ENCODE data around the gene FBN1. TPM values are rescaled to one million over a fixed set of nuclear protein-coding genes. Genes with fewer than 3 reads are reported as not detected.

Gene FBN1
- total and polyA plus RNA-seq, 2 experiments from 2014 or later = 1.9 to 3.8 TPM

GRCh38 chr15:48579945-48580671, 65.4 kb downstream of the FBN1 start:
- Histone ChIP-seq H3K9me2 (ENCODE audit: insufficient read depth) (no peaks in the 10 kb centered on the region), H3K27me3 (ENCODE audit: insufficient read depth) (no peaks in the 10 kb centered on the region), H3K4me3 (no peak overlapping the region), H2AFZ (no peak overlapping the region), H3K4me2 (no peak overlapping the region), H3F3A (replicated peaks; ENCODE audit: low read depth) (no peaks in the 10 kb centered on the region), H3K27ac (ENCODE audit: low read depth) (no peak overlapping the region), H3K36me3 (ENCODE audit: insufficient read depth) (no peaks in the 10 kb centered on the region), H4K20me1 (replicated peaks; ENCODE audit: insufficient read depth) (no peaks in the 10 kb centered on the region), H3K4me1 (ENCODE audit: insufficient read depth) (no peaks in the 10 kb centered on the region), H3K79me2 (replicated peaks; ENCODE audit: insufficient read depth) (no peaks in the 10 kb centered on the region)
- TF ChIP-seq STAT1 (IDR thresholded peaks at IDR 0.05; ENCODE audit: unreplicated experiment) = no peak
- no peak for TF ChIP-seq ZNF331 (CRISPR knock-in tag; IDR thresholded peaks at IDR 0.05; ENCODE audit: low read depth)
- no peak for TF ChIP-seq ZNF462 (CRISPR knock-in tag; IDR thresholded peaks at IDR 0.05)
- no peak for TF ChIP-seq JUNB (IDR thresholded peaks at IDR 0.05; ENCODE audit: unreplicated experiment)
- no peak for TF ChIP-seq NANOG (IDR thresholded peaks at IDR 0.05; ENCODE audit: borderline replicate concordance)
- no peak for TF ChIP-seq ETS1 (IDR thresholded peaks at IDR 0.05)
- TF ChIP-seq REST (IDR thresholded peaks at IDR 0.05; ENCODE audit: unreplicated experiment) = no peak
- TF ChIP-seq POLR2AphosphoS5 (IDR thresholded peaks at IDR 0.05; ENCODE audit: low read depth) = no peak
- TF ChIP-seq CREB1 (CRISPR knock-in tag; IDR thresholded peaks at IDR 0.05; ENCODE audit: low read depth) = no peak
- TF ChIP-seq ZNF114 (CRISPR knock-in tag; IDR thresholded peaks at IDR 0.05) = no peak
- no peak for TF ChIP-seq CTCF (conservative IDR thresholded peaks at IDR 0.05; ENCODE audit: low read depth in 2 of 2)
- TF ChIP-seq EZH2 (IDR thresholded peaks at IDR 0.05; ENCODE audit: low read depth, unreplicated experiment) = no peak
- no peak for TF ChIP-seq EZH2phosphoT487 (IDR thresholded peaks at IDR 0.05; ENCODE audit: unreplicated experiment)
- Mint-ChIP-seq H3K4me3 (no peak overlapping the region), H3K27ac (no peak overlapping the region; the same call in 1 of the 2 replicates), H3K27me3 (ENCODE audit: insufficient read depth, low read depth, poor library complexity) (no peaks in the 10 kb centered on the region), H3K4me1 (peaks cover 2% of the 10 kb centered on the region; the same call in 1 of the 3 replicates), H3K9me3 (no peaks in the 10 kb centered on the region), H3K36me3 (ENCODE audit: low read depth) (no peaks in the 10 kb centered on the region)
- ATAC-seq (no peak), DNase-seq (ENCODE audit: low spot score) (no peak)
